GM12801 (cell line): ENCODE measurements around the gene CLEC16A.

Experiments
- CTCF ChIP-seq: IDR thresholded peaks from one replicate; pipeline ENCODE4 v1.5.1; 2011; ENCODE audit warnings: control low read depth; ENCODE audit not compliant: insufficient read length; ENCODE audit errors: extremely low read depth

Gene CLEC16A

GRCh38 chr16:11057711-11058345, 113.5 kb downstream of the CLEC16A start:
- TF ChIP-seq CTCF = no peak

GRCh38 chr16:11058832-11059231, 114.5 kb downstream of the CLEC16A start:
- no peak for TF ChIP-seq CTCF

- TF ChIP-seq CTCF = no peak
Observed at GRCh38 chr16:11059588-11059987, 115.2 kb downstream of the CLEC16A start.

- TF ChIP-seq CTCF = no peak
Observed at GRCh38 chr16:11060364-11060763, 116.0 kb downstream of the CLEC16A start.

- TF ChIP-seq CTCF = no peak
Observed at GRCh38 chr16:11060842-11061241, 116.5 kb downstream of the CLEC16A start.

- no peak for TF ChIP-seq CTCF
Observed at GRCh38 chr16:11061629-11062270, 117.4 kb downstream of the CLEC16A start.

GRCh38 chr16:11063448-11064201, 119.3 kb downstream of the CLEC16A start:
- no peak for TF ChIP-seq CTCF
